HUES48 (cell line): ENCODE data around the gene UBE2I.

Experiments used
- H3K27ac ChIP-seq: one replicate; pipeline ENCODE4 v1.7.0; 2013; ENCODE audit warnings: low read depth, low read length, inconsistent platforms
- H3K27me3 ChIP-seq: 2 replicates; pipeline ENCODE4 v1.6.1; 2013; ENCODE audit warnings: mild to moderate bottlenecking, low read length; ENCODE audit not compliant: control insufficient read depth, insufficient read depth
- H3K36me3 ChIP-seq: 2 replicates; pipeline ENCODE4 v1.6.1; 2013; ENCODE audit warnings: low read length; ENCODE audit not compliant: control insufficient read depth, insufficient read depth
- H3K4me1 ChIP-seq: 2 replicates; pipeline ENCODE4 v1.6.1; 2013; ENCODE audit warnings: mild to moderate bottlenecking, low read length; ENCODE audit not compliant: control insufficient read depth, insufficient read depth
- H3K4me3 ChIP-seq: 2 replicates; pipeline ENCODE4 v1.5.1; 2013; ENCODE audit warnings: mild to moderate bottlenecking, low read depth, low read length
- H3K9ac ChIP-seq: 2 replicates; pipeline ENCODE4 v1.6.1; 2013; ENCODE audit warnings: mild to moderate bottlenecking, low read depth, low read length, moderate library complexity
- H3K9me3 ChIP-seq: 2 replicates; pipeline ENCODE4 v1.6.1; 2013; ENCODE audit warnings: low read length; ENCODE audit not compliant: control insufficient read depth, insufficient read depth

The UBE2I gene

DNA sequence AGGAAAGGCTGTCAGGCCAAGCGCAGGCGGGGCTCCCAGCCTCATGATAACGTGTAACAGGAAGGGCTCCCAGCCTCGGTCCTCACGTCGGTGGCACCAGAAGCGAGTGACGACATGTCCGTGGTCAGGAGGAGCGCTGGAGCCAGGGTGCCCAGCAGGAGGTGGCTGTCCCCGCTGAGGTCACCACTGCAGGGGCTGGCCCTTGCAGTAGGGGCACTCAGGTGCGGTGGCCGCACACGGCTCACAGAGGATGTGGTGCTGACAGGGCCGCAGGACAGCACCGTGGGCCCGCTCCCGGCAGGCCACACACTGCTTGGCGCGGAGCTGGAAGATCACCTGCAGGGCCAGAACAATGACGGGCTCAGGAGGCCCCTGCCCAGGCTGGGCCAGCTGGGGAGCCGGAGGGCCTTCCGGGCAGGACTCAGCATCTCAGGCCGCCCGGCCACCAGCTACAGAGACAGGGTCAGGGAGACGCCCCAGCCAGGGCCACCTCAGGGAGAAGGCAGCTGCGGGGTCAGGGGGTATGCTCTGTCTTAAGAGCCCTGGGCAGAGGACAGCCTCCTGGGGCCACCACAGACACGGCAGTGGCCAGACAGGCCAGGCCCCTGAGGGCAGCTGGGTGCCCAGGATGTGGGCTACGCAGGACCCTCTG lies 56.8 kb downstream of the UBE2I start:
- Histone ChIP-seq H3K27ac (no peak overlapping the region), H3K36me3 (peaks cover 71% of the 10 kb centered on the region), H3K9ac (no peak overlapping the region), H3K27me3 (no peaks in the 10 kb centered on the region), H3K9me3 (no peaks in the 10 kb centered on the region), H3K4me1 (no peaks in the 10 kb centered on the region), H3K4me3 (no peak overlapping the region)

DNA sequence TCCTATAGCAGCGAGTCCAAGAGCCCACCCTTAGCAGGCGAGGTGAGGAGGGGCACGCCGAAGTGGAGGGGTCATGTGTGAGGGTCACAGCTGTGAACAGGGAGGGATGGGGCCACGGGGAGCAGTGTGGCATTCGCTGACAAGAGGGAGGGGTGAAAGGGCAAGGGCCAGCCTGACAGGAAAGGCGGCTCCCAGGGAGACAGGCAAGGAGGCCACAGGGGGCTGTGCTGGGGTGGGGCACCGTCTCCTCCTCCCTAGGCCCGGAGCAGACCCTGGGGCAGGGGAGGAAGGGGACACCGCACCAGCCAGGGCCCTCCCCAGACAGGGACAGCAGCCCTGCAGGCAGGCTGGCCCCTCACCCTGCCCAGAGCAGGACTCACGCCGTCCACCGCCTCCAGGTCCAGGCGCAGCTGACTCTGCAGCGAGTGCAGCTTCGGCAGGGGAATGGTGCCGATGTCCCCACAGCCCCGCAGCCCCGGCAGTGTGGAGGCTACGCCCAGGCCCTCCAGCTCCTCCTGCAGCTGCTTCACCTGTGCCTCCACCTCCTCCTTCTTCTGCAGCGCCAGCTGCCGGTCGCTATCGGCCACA lies 57.4 kb downstream of the UBE2I start:
- Histone ChIP-seq H3K4me1 (no peaks in the 10 kb centered on the region), H3K4me3 (no peak overlapping the region), H3K27ac (no peak overlapping the region), H3K36me3 (peaks cover 68% of the 10 kb centered on the region), H3K27me3 (no peaks in the 10 kb centered on the region), H3K9ac (no peak overlapping the region), H3K9me3 (no peaks in the 10 kb centered on the region)

DNA sequence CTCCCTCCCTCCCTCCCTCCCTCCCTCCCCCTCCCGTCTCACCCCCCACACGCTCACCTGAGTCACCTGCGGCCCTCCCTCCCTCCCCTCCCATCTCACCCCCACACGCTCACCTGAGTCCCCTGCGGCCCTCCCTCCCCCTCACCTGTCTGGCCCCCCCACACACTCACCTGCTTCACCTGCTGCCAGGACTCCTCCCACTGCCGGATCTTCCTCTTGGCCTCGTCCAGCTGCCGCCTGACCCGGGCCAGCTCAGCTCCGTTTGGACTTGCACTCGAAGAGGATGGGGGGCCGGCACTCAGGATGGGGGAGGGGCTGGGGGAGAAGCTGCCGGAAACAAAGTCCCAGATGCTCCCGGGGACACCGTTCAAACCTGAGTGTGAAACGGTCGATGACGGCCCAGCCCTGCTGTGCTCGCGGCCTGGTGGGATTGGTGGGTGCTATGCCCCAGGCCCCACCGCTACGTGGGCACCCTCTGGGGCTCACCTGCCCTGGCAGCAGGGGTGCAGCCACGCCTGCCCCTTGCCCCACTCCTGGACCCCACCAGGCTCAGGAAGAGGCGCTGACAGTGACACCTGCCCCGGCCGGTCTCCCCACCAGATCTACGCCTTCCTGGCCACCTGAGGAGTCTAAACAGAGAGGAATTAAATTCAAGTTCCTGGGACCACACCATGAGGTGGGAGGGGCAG lies 58.2 kb downstream of the UBE2I start:
- H3K4me1 ChIP-seq: no peaks in the 10 kb centered on the region
- H3K27me3 ChIP-seq: no peaks in the 10 kb centered on the region
- no peak overlapping the region for H3K9ac ChIP-seq
- H3K4me3 ChIP-seq: no peak overlapping the region
- peaks cover 60% of the 10 kb centered on the region for H3K36me3 ChIP-seq
- H3K27ac ChIP-seq: no peak overlapping the region
- no peaks in the 10 kb centered on the region for H3K9me3 ChIP-seq

DNA sequence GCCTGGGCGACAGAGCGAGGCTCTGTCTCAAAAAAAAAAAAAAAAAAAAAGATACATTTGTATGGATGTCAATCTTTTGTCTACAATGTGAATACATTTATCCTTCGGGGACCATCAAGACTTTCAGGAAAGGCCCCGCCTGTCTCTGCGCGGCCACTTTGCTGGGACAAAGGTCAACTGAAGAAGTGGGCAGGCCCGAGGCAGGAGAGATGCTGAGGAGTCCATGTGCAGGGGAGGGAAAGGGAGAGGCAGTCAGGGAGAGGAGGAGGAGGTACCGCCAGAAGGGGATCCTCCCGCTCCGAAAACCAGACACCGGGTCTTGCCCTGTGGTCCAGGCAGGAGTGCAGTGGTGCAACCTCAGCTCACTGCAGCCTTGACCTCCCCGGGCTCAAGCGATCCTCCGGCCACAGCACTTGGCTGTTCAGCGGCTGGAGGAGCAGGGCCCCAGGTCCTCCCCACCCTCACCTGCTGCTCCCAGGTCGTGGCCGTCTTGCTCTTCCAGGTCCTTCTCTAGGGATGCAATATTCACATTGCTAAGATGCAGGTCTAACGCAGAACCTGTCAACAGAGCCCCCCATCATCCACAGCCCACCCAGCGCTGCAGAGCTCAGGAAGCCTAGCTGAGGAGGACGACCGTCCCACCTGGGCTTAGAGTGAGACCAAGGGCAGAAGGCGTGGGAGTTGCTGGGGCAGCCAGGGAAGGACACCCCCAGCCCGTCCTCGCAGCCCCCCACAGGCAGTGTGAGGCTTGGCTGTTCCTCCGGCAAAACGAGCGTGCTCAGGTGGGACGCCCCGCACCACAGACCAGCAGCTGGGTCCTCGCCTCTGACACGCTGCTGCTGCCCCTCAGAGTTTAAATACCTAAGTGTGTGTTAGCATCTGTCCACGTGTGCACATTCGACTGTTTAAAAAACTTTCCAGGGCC lies 61.9 kb downstream of the UBE2I start:
- Histone ChIP-seq H3K4me3 (no peak overlapping the region), H3K9ac (no peak overlapping the region), H3K27ac (no peak overlapping the region), H3K4me1 (no peaks in the 10 kb centered on the region), H3K27me3 (no peaks in the 10 kb centered on the region), H3K36me3 (peaks cover 29% of the 10 kb centered on the region), H3K9me3 (no peaks in the 10 kb centered on the region)

DNA sequence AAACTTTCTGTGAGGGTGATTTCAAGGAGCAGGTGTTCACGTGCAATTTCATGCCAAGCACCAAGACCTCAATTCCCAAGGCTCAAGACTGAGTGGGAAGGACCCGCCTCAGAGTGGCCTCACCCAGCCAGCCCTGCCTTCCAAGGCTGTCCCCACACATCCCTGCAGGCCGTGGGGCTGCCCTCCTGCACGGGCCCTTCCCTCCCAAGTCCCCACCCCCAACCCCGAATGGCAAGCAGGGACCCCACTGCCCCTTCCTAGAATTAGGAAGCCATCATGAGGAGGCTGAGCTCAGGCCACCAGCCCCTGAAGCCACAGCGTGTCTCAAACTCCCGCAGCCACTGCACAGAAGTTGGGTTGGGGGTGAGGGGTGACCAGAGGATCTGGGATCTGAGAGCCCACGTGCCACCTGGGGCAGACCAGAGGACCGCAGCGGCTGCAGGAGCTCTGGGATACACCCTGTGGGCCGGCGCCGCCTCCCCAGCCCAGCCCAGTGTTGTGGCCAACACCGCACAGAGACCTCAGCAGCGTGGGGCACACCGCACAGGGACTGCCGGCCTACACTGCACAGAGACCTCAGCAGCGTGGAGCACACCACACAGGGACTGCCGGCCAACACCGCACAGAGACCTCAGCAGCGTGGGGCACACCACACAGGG lies 63.0 kb downstream of the UBE2I start:
- Histone ChIP-seq H3K9ac (no peak overlapping the region), H3K4me3 (no peak overlapping the region), H3K27me3 (no peaks in the 10 kb centered on the region), H3K4me1 (no peaks in the 10 kb centered on the region), H3K9me3 (no peaks in the 10 kb centered on the region), H3K36me3 (peaks cover 21% of the 10 kb centered on the region), H3K27ac (no peak overlapping the region)

DNA sequence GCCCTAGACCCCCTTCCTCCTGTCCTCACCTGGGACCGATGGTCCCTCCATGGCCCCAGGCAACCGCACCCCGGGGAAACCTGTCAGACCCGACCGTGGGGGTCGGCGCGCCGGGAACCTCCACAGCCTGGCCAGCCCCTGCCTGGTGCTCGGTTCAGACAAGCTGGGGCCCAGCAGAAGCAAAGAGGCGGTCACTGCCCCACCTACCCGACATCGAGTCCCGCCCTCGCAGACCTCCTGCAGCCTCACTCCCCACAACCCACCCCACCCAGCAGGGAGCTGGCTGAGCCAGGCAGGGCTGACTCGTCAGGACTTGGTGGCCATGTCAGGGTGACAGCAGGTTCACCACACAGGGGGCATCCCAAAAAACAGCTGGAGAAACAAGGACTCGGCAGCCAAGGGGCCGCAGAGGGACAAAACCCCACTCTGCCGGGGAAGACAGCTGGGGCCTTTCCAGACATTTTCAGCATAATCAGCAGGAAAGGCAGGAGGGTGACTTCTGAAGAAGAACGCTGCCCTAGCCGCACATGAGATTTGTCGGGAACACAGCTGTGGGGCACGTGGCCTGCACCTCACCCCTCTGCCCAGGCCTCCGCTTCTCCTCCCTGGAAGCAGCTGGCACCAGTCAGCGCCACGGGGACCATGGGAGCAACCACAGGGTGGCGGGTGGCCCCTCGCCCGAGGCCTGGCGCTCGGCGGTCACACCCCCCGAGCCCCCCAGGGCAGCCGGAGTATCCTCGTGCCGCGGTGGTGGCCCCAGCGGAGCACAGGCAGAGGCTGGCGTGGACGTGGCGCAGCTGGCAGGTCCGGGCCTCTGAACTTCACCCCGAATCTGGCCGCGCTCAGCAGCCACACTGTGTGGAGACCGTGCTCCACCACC lies 65.2 kb downstream of the UBE2I start:
- no peaks in the 10 kb centered on the region for H3K9me3 ChIP-seq
- no peak overlapping the region for H3K9ac ChIP-seq
- H3K36me3 ChIP-seq: peaks cover 13% of the 10 kb centered on the region
- no peaks in the 10 kb centered on the region for H3K4me1 ChIP-seq
- no peak overlapping the region for H3K4me3 ChIP-seq
- H3K27ac ChIP-seq: no peak overlapping the region
- H3K27me3 ChIP-seq: no peaks in the 10 kb centered on the region

DNA sequence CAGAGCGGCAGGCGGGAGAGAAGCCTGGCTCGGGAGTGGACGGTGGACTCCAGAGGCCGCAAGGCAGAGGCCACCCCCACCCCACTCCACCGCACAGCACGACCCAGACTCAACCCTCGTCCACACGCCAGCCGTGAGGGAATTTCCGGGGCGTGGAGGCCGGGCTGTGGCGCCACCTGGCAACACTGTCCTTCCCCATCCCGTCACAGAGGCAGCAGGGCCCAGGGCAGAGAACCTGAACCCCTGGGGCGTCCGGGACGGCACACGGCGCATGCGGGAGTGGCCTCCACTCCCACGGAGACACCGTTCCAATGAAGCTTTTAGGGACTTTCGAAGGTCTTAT lies 65.8 kb downstream of the UBE2I start:
- no peak overlapping the region for H3K27ac ChIP-seq
- H3K4me1 ChIP-seq: 0 out of 2 replicates have a peak, but pooled peaks cover 2% of the 10 kb centered on the region
- no peaks in the 10 kb centered on the region for H3K27me3 ChIP-seq
- no peaks in the 10 kb centered on the region for H3K9me3 ChIP-seq
- no peak overlapping the region for H3K4me3 ChIP-seq
- H3K36me3 ChIP-seq: peaks cover 7% of the 10 kb centered on the region; the same call in 1 of the 2 replicates
- H3K9ac ChIP-seq: no peak overlapping the region

DNA sequence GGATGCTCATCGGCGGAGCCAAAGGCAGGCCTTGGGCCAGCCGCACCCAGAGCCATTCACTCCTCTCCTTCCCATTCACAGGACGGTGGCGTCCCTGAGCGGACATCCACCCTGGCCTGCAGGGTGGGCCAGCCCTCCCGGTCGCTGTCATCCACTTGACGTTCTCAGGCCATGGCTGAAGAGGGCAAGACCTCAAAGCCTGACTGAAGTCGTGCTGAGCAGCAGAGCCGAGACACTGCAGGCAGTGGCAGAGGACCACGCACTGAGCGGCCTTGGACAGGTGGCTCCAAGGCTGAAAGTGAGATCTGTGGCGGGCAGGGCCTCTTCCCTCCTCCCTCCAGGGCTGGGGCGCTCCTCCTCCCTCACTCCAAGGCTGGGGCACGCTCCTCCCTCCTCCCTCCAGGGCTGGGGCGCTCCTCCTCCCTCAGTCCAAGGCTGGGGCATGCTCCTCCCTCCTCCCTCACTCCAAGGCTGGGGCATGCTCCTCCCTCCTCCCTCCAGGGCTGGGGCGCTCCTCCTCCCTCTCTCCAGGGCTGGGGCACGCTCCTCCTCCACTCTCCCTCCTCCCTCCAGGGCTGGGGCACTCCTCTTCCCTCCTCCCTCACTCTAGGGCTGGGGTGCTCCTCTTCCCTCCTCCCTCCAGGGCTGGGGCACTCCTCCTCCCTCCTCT lies 66.4 kb downstream of the UBE2I start:
- no peaks in the 10 kb centered on the region for H3K27me3 ChIP-seq
- H3K4me3 ChIP-seq: no peak overlapping the region
- H3K9me3 ChIP-seq: no peaks in the 10 kb centered on the region
- 0 out of 2 replicates have a peak, but pooled peaks cover 2% of the 10 kb centered on the region for H3K4me1 ChIP-seq
- no peak overlapping the region for H3K27ac ChIP-seq
- H3K36me3 ChIP-seq: peaks cover 7% of the 10 kb centered on the region; the same call in 1 of the 2 replicates
- no peak overlapping the region for H3K9ac ChIP-seq
